ENCODE results near the gene HID1.
"Not testable (repeated sequence)": the region's sequence is repeated elsewhere in the genome, so short reads cannot be mapped to it uniquely, and the experiment has no call there.

The HID1 gene

GRCh38 chr17:74919440-74920305, 52.9 kb downstream of the HID1 start:
- peaks cover 3 to 37% (median 21%) of the 10 kb centered on the region in 5 donors for H3K4me1 ChIP-seq (ENCODE audit: control insufficient read depth in 5 of 5, insufficient read depth in 5 of 5, low read length in 5 of 5)

GRCh38 chr17:74918906-74919305, 53.7 kb downstream of the HID1 start:
- H3K9ac ChIP-seq (ENCODE audit: low read length in 5 of 5): no peak overlapping the region
- peaks cover 3 to 30% (median 13%) of the 10 kb centered on the region in 5 donors for H3K4me1 ChIP-seq (ENCODE audit: control insufficient read depth in 5 of 5, insufficient read depth in 5 of 5, low read length in 5 of 5)
- H3K27me3 ChIP-seq (ENCODE audit: control insufficient read depth in 5 of 5, insufficient read depth in 4 of 5, low read length in 5 of 5): peaks cover 40 to 73% (median 56%) of the 10 kb centered on the region in 5 donors
- H3K27ac ChIP-seq (ENCODE audit: low read depth, low read length): no peak overlapping the region
- H3K9me3 ChIP-seq (ENCODE audit: control insufficient read depth in 5 of 5, low read length in 5 of 5): peaks cover 0 to 2% (median 0%) of the 10 kb centered on the region in 5 donors
- H3K4me3 ChIP-seq (ENCODE audit: low read depth in 1 of 5, low read length in 5 of 5): no peak overlapping the region
- no peaks in the 10 kb centered on the region for H3K36me3 ChIP-seq (ENCODE audit: control insufficient read depth in 5 of 5, insufficient read depth in 5 of 5, low read length in 5 of 5)

More at GRCh38 chr17:74919440-74920305, 52.9 kb downstream of the HID1 start:
- H3K9ac ChIP-seq (ENCODE audit: low read length in 5 of 5): no peak overlapping the region
- no peaks in the 10 kb centered on the region for H3K36me3 ChIP-seq (ENCODE audit: control insufficient read depth in 5 of 5, insufficient read depth in 5 of 5, low read length in 5 of 5)
- H3K9me3 ChIP-seq (ENCODE audit: control insufficient read depth in 5 of 5, low read length in 5 of 5): peaks cover 0 to 2% (median 0%) of the 10 kb centered on the region in 5 donors
- peaks cover 44 to 81% (median 64%) of the 10 kb centered on the region in 5 donors for H3K27me3 ChIP-seq (ENCODE audit: control insufficient read depth in 5 of 5, insufficient read depth in 4 of 5, low read length in 5 of 5)
- H3K27ac ChIP-seq (ENCODE audit: low read depth, low read length): no peak overlapping the region
- H3K4me3 ChIP-seq (ENCODE audit: low read depth in 1 of 5, low read length in 5 of 5): no peak overlapping the region

GRCh38 chr17:74917430-74917829, 55.1 kb downstream of the HID1 start:
- no peak overlapping the region for H3K9ac ChIP-seq (ENCODE audit: low read length in 5 of 5)
- no peaks in the 10 kb centered on the region for H3K36me3 ChIP-seq (ENCODE audit: control insufficient read depth in 5 of 5, insufficient read depth in 5 of 5, low read length in 5 of 5)
- H3K27me3 ChIP-seq (ENCODE audit: control insufficient read depth in 5 of 5, insufficient read depth in 4 of 5, low read length in 5 of 5): peaks cover 33 to 64% (median 49%) of the 10 kb centered on the region in 5 donors
- H3K9me3 ChIP-seq (ENCODE audit: control insufficient read depth in 5 of 5, low read length in 5 of 5): peaks cover 0 to 2% (median 0%) of the 10 kb centered on the region in 5 donors
- no peak overlapping the region for H3K4me3 ChIP-seq (ENCODE audit: low read depth in 1 of 5, low read length in 5 of 5)
- H3K27ac ChIP-seq (ENCODE audit: low read depth, low read length): no peak overlapping the region
- peaks cover 0 to 18% (median 3%) of the 10 kb centered on the region in 5 donors for H3K4me1 ChIP-seq (ENCODE audit: control insufficient read depth in 5 of 5, insufficient read depth in 5 of 5, low read length in 5 of 5)

- Histone ChIP-seq H3K9me3 (ENCODE audit: control insufficient read depth in 5 of 5, low read length in 5 of 5) (peaks cover 0 to 2% (median 0%) of the 10 kb centered on the region in 5 donors), H3K4me1 (ENCODE audit: control insufficient read depth in 5 of 5, insufficient read depth in 5 of 5, low read length in 5 of 5) (peaks cover 0 to 17% (median 3%) of the 10 kb centered on the region in 5 donors), H3K27ac (ENCODE audit: low read depth, low read length) (no peak overlapping the region), H3K9ac (ENCODE audit: low read length in 5 of 5) (no peak overlapping the region), H3K27me3 (ENCODE audit: control insufficient read depth in 5 of 5, insufficient read depth in 4 of 5, low read length in 5 of 5) (peaks cover 28 to 59% (median 44%) of the 10 kb centered on the region in 5 donors), H3K4me3 (ENCODE audit: low read depth in 1 of 5, low read length in 5 of 5) (no peak overlapping the region), H3K36me3 (ENCODE audit: control insufficient read depth in 5 of 5, insufficient read depth in 5 of 5, low read length in 5 of 5) (no peaks in the 10 kb centered on the region)
These were observed 55.7 kb downstream of the HID1 start for GRCh38 chr17:74916851-74917199.

GRCh38 chr17:74916136-74916850, 56.3 kb downstream of the HID1 start:
- no peak overlapping the region for H3K4me3 ChIP-seq (ENCODE audit: low read depth in 1 of 5, low read length in 5 of 5)
- no peak overlapping the region for H3K27ac ChIP-seq (ENCODE audit: low read depth, low read length)
- H3K36me3 ChIP-seq (ENCODE audit: control insufficient read depth in 5 of 5, insufficient read depth in 5 of 5, low read length in 5 of 5): no peaks in the 10 kb centered on the region
- peaks cover 23 to 54% (median 39%) of the 10 kb centered on the region in 5 donors for H3K27me3 ChIP-seq (ENCODE audit: control insufficient read depth in 5 of 5, insufficient read depth in 4 of 5, low read length in 5 of 5)
- H3K9ac ChIP-seq (ENCODE audit: low read length in 5 of 5): no peak overlapping the region
- peaks cover 0 to 2% (median 0%) of the 10 kb centered on the region in 5 donors for H3K9me3 ChIP-seq (ENCODE audit: control insufficient read depth in 5 of 5, low read length in 5 of 5)
- H3K4me1 ChIP-seq (ENCODE audit: control insufficient read depth in 5 of 5, insufficient read depth in 5 of 5, low read length in 5 of 5): peaks cover 0 to 17% (median 3%) of the 10 kb centered on the region in 5 donors

GRCh38 chr17:74911423-74911822, 61.1 kb downstream of the HID1 start:
- not testable (repeated sequence) for H3K27ac ChIP-seq (ENCODE audit: low read depth, low read length); H3K36me3 ChIP-seq (ENCODE audit: control insufficient read depth in 5 of 5, insufficient read depth in 5 of 5, low read length in 5 of 5); H3K9ac ChIP-seq (ENCODE audit: low read length in 5 of 5); H3K9me3 ChIP-seq (ENCODE audit: control insufficient read depth in 5 of 5, low read length in 5 of 5); H3K4me1 ChIP-seq (ENCODE audit: control insufficient read depth in 5 of 5, insufficient read depth in 5 of 5, low read length in 5 of 5); H3K4me3 ChIP-seq (ENCODE audit: low read depth in 1 of 5, low read length in 5 of 5)
- peaks cover 5 to 13% (median 8%) of the 10 kb centered on the region in 5 donors for H3K27me3 ChIP-seq (ENCODE audit: control insufficient read depth in 5 of 5, insufficient read depth in 4 of 5, low read length in 5 of 5)

- H3K9ac ChIP-seq (ENCODE audit: low read length in 5 of 5); H3K4me3 ChIP-seq (ENCODE audit: low read depth in 1 of 5, low read length in 5 of 5); H3K36me3 ChIP-seq (ENCODE audit: control insufficient read depth in 5 of 5, insufficient read depth in 5 of 5, low read length in 5 of 5); H3K27ac ChIP-seq (ENCODE audit: low read depth, low read length); H3K27me3 ChIP-seq (ENCODE audit: control insufficient read depth in 5 of 5, insufficient read depth in 4 of 5, low read length in 5 of 5); H3K9me3 ChIP-seq (ENCODE audit: control insufficient read depth in 5 of 5, low read length in 5 of 5); H3K4me1 ChIP-seq (ENCODE audit: control insufficient read depth in 5 of 5, insufficient read depth in 5 of 5, low read length in 5 of 5): not testable (repeated sequence)
These were observed 63.5 kb downstream of the HID1 start for GRCh38 chr17:74909097-74909496.

GRCh38 chr17:74907012-74907411, 65.5 kb downstream of the HID1 start:
- H3K4me1 ChIP-seq (ENCODE audit: control insufficient read depth in 5 of 5, insufficient read depth in 5 of 5, low read length in 5 of 5): no peaks in the 10 kb centered on the region
- no peak overlapping the region for H3K9ac ChIP-seq (ENCODE audit: low read length in 5 of 5)
- peaks cover 12 to 18% (median 15%) of the 10 kb centered on the region in 5 donors for H3K27me3 ChIP-seq (ENCODE audit: control insufficient read depth in 5 of 5, insufficient read depth in 4 of 5, low read length in 5 of 5)
- H3K27ac ChIP-seq (ENCODE audit: low read depth, low read length): no peak overlapping the region
- H3K4me3 ChIP-seq (ENCODE audit: low read depth in 1 of 5, low read length in 5 of 5): no peak overlapping the region
- H3K9me3 ChIP-seq (ENCODE audit: control insufficient read depth in 5 of 5, low read length in 5 of 5): no peaks in the 10 kb centered on the region
- no peaks in the 10 kb centered on the region for H3K36me3 ChIP-seq (ENCODE audit: control insufficient read depth in 5 of 5, insufficient read depth in 5 of 5, low read length in 5 of 5)

- peaks cover 13 to 24% (median 18%) of the 10 kb centered on the region in 5 donors for H3K27me3 ChIP-seq (ENCODE audit: control insufficient read depth in 5 of 5, insufficient read depth in 4 of 5, low read length in 5 of 5)
- not testable (repeated sequence) for H3K27ac ChIP-seq (ENCODE audit: low read depth, low read length)
These were observed 66.3 kb downstream of the HID1 start for GRCh38 chr17:74906214-74906793.

More at GRCh38 chr17:74906214-74906793, 66.3 kb downstream of the HID1 start:
- not testable (repeated sequence) for H3K4me1 ChIP-seq (ENCODE audit: control insufficient read depth in 5 of 5, insufficient read depth in 5 of 5, low read length in 5 of 5); H3K36me3 ChIP-seq (ENCODE audit: control insufficient read depth in 5 of 5, insufficient read depth in 5 of 5, low read length in 5 of 5); H3K9me3 ChIP-seq (ENCODE audit: control insufficient read depth in 5 of 5, low read length in 5 of 5); H3K4me3 ChIP-seq (ENCODE audit: low read depth in 1 of 5, low read length in 5 of 5); H3K9ac ChIP-seq (ENCODE audit: low read length in 5 of 5)

Data from subcutaneous abdominal adipose tissue (tissue), 5 donors.